ENCODE data around the gene CDH4. TPM values are rescaled to one million over a fixed set of nuclear protein-coding genes. Genes with fewer than 3 reads are reported as not detected.

Gene CDH4
- total RNA-seq, 1 donor from 2014 or later: 8.9 TPM

- Mint-ChIP-seq H3K4me3 (no peak overlapping the region), H3K4me1 (peaks cover 12% of the 10 kb centered on the region), H3K27ac (ENCODE audit: unreplicated experiment) (no peak overlapping the region), H3K27me3 (ENCODE audit: low read depth) (no peaks in the 10 kb centered on the region), H3K9me3 (no peaks in the 10 kb centered on the region), H3K36me3 (ENCODE audit: low read depth) (no peaks in the 10 kb centered on the region)
- DNase-seq (ENCODE audit: low read depth, low spot score): no peak
- TF ChIP-seq CTCF (conservative IDR thresholded peaks at IDR 0.05): no peak
Observed at GRCh38 chr20:61732511-61733210, 480.6 kb downstream of the CDH4 start.

GRCh38 chr20:61733216-61733615 is 481.2 kb downstream of the CDH4 start:
- Mint-ChIP-seq H3K36me3 (ENCODE audit: low read depth) (no peaks in the 10 kb centered on the region), H3K4me3 (no peak overlapping the region), H3K27ac (ENCODE audit: unreplicated experiment) (no peak overlapping the region), H3K27me3 (ENCODE audit: low read depth) (no peaks in the 10 kb centered on the region), H3K4me1 (peaks cover 12% of the 10 kb centered on the region), H3K9me3 (no peaks in the 10 kb centered on the region)
- no peak for TF ChIP-seq CTCF (conservative IDR thresholded peaks at IDR 0.05)
- DNase-seq (ENCODE audit: low read depth, low spot score): no peak

DNA sequence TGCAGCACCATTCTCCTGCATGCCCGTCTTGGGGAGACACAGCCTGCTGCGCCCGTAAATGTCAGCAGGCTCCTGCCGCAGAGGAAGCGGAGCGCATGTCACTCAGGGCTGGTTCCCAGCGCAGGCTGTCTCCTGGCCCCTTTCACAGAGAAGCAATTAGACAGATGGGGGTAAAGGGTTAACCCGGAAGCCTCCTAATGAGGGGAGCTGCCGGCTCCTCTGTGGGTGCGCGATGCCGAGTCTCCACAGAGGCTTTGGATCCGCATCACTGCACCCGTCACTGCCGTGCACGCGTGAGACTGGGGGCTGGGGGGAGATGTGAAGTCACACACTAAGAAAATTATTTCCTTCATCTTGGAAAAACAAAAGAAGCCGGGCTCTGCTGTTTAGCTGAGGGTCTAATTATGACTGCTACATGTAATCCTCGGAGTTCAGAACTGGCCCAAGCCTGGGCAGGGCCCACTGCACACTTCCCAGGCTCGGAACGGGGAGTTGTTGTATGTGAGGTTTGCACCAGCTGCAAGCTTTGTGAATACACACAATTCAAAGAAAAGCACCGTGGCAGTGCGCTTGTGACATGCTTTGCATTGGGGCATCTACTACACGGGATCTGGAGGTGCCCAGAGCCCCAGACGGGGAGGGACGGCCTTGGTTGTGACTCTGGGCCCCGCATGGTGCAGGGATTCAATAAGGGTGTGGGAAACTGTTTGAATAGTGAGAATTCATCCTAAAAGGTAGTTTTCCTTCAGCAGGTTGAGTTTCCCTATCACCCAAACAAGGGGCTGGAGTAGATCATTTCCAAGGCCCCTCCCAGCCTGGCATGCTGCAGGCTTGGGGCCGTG is 482.1 kb downstream of the CDH4 start:
- Mint-ChIP-seq H3K36me3 (ENCODE audit: low read depth) (no peaks in the 10 kb centered on the region), H3K27me3 (ENCODE audit: low read depth) (no peaks in the 10 kb centered on the region), H3K4me1 (peaks cover 12% of the 10 kb centered on the region), H3K4me3 (no peak overlapping the region), H3K27ac (ENCODE audit: unreplicated experiment) (no peak overlapping the region), H3K9me3 (no peaks in the 10 kb centered on the region)
- DNase-seq (ENCODE audit: low read depth, low spot score): no peak
- no peak for TF ChIP-seq CTCF (conservative IDR thresholded peaks at IDR 0.05)

DNA sequence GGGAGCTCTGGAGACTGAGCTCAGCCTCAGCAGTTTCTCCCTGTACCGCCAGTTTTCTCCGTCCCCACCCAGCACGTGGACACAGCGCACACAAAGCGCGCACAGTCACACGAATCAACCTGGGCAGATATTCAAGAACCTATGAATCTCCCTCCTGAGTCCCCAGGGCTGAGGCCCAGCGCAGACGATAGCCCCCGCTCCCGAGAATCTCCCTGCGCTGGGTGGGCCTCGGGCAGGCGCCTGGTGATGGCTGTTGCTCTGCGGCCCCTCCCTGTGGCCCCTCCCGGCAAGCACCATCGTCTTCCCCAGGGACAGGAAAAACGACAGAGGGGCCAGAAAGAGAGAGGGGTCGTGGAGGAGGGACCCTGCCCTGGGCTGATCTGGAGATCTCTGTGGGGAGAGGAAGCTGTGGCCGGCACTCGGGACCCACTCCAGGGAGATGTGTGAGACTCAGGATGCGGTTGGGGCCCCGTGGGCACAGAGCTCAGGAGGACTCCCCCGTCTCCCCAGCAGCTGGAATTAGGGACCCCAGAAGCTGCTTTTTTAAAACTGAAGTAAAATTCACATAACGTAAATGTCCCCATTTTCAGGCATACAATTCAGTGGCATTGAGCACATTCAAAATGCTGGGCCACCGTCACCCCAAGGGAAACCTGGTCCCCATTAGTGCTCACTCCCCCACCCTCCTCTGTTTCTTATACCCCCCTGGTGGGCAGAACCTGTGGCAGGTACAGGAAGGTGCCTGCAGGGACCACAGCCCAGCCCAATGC is 482.9 kb downstream of the CDH4 start:
- H3K4me1 Mint-ChIP-seq: peaks cover 12% of the 10 kb centered on the region
- no peaks in the 10 kb centered on the region for H3K36me3 Mint-ChIP-seq (ENCODE audit: low read depth)
- H3K27me3 Mint-ChIP-seq (ENCODE audit: low read depth): no peaks in the 10 kb centered on the region
- H3K9me3 Mint-ChIP-seq: no peaks in the 10 kb centered on the region
- no peak for TF ChIP-seq CTCF (conservative IDR thresholded peaks at IDR 0.05)
- no peak overlapping the region for H3K4me3 Mint-ChIP-seq
- H3K27ac Mint-ChIP-seq (ENCODE audit: unreplicated experiment): no peak overlapping the region
- no peak for DNase-seq (ENCODE audit: low read depth, low spot score)

GRCh38 chr20:61735503-61735785 is 483.4 kb downstream of the CDH4 start:
- Mint-ChIP-seq H3K4me1 (peaks cover 12% of the 10 kb centered on the region), H3K4me3 (no peak overlapping the region), H3K9me3 (no peaks in the 10 kb centered on the region), H3K27ac (ENCODE audit: unreplicated experiment) (no peak overlapping the region), H3K36me3 (ENCODE audit: low read depth) (no peaks in the 10 kb centered on the region), H3K27me3 (ENCODE audit: low read depth) (no peaks in the 10 kb centered on the region)
- no peak for TF ChIP-seq CTCF (conservative IDR thresholded peaks at IDR 0.05)
- DNase-seq (ENCODE audit: low read depth, low spot score): no peak

Measured in neural crest cell (in vitro differentiated cells).